PC-9 (cell line): Measurements from ENCODE around the gene SLC9A3. TPM values are rescaled to one million over a fixed set of nuclear protein-coding genes. Genes with fewer than 3 reads are reported as not detected.

Experiments
- BruUV-seq: library from RNA; stranded (reverse); fragments of 400-500 nt; replicated peaks from 2 replicates; lab custom pipeline; 2021; lab: Mats Ljungman, UMichigan
- CTCF ChIA-PET: fragments of 300-600 bp; sonication (Branson Sonifier 250); formaldehyde crosslinking; loops from one replicate; lab custom pipeline; 2022; ENCODE audit warnings: antibody characterized with exemption; lab: Charles Lee
- POLR2A ChIA-PET: fragments of 300-600 bp; sonication (Branson Sonifier 250); formaldehyde crosslinking; loops from one replicate; lab custom pipeline; 2022; ENCODE audit warnings: antibody characterized with exemption; ENCODE audit not compliant: unreplicated experiment; lab: Charles Lee
- DNase-seq, 2 experiments: peaks; one replicate each; pipeline versions ENCODE4 v3.0.0 to v3.0.0-alpha.2; 2015 to 2022; ENCODE audit warnings: mixed read lengths in 1 of 2
- H2AFZ ChIP-seq: fragments of 200-600 bp; sonication (generic); 2 replicates; pipeline ENCODE4 v1.8.1; 2017; ENCODE audit warnings: antibody characterized with exemption
- H3F3A ChIP-seq: fragments of 200-600 bp; sonication (generic); 2 replicates; pipeline ENCODE4 v1.8.1; 2017; ENCODE audit warnings: antibody characterized with exemption, mild to moderate bottlenecking, low read depth; ENCODE audit not compliant: insufficient read depth
- H3K27ac ChIP-seq: fragments of 200-600 bp; sonication (generic); 2 replicates; pipeline ENCODE4 v1.6.1; 2016; ENCODE audit warnings: mixed run types
- H3K27me3 ChIP-seq: fragments of 200-600 bp; sonication (generic); 2 replicates; pipeline ENCODE4 v1.6.1; 2016; ENCODE audit warnings: low read depth, mixed run types; ENCODE audit not compliant: insufficient read depth
- H3K36me3 ChIP-seq: fragments of 200-600 bp; sonication (generic); 2 replicates; pipeline ENCODE4 v1.6.1; 2016; ENCODE audit warnings: low read depth, mixed run types
- H3K4me1 ChIP-seq: fragments of 200-600 bp; sonication (generic); replicated peaks from 2 replicates; pipeline ENCODE4 v1.6.1; 2016; ENCODE audit warnings: mixed run types; ENCODE audit not compliant: insufficient read depth
- H3K4me2 ChIP-seq: fragments of 200-600 bp; sonication (generic); 2 replicates; pipeline ENCODE4 v1.6.1; 2017; ENCODE audit warnings: mixed run types
- H3K4me3 ChIP-seq: fragments of 200-600 bp; sonication (generic); 2 replicates; pipeline ENCODE4 v1.6.1; 2016; ENCODE audit warnings: mixed run types
- H3K79me2 ChIP-seq: fragments of 200-600 bp; sonication (generic); 2 replicates; pipeline ENCODE4 v1.6.1; 2017; ENCODE audit warnings: low read depth, mixed run types
- H3K9me2 ChIP-seq: fragments of 200-600 bp; sonication (generic); 2 replicates; pipeline ENCODE4 v1.8.1; 2017; ENCODE audit warnings: mild to moderate bottlenecking; ENCODE audit not compliant: insufficient read depth
- H3K9me3 ChIP-seq: fragments of 200-600 bp; sonication (generic); 2 replicates; pipeline ENCODE4 v1.8.1; 2016; ENCODE audit warnings: low read depth; ENCODE audit not compliant: insufficient read depth
- H4K20me1 ChIP-seq: fragments of 200-600 bp; sonication (generic); 2 replicates; pipeline ENCODE4 v1.8.1; 2017; ENCODE audit not compliant: insufficient read depth
- EZH2 ChIP-seq: fragments of 200-600 bp; sonication (generic); IDR thresholded peaks from 2 replicates; pipeline ENCODE4 v1.8.0; 2017; ENCODE audit warnings: antibody characterized with exemption, low read depth
- intact Hi-C: fragments of 100-400 bp; cut with micrococcal nuclease; formaldehyde crosslinking; loops from one replicate; pipeline ENCODE4 v1.10.0; 2022; ENCODE audit not compliant: unreplicated experiment
- total RNA-seq: library from RNA; stranded (reverse); gene quantifications from 2 replicates; pipeline ENCODE4 v1.2.3, GENCODE V29; 2021
- TF ChIP-seq, protein P1 (sequence below): fragments of 200-600 bp; sonication (generic); conservative IDR thresholded peaks from 2 replicates; pipeline ENCODE4 v1.6.1; 2017; ENCODE audit warnings: mixed run types, antibody characterized with exemption, mild to moderate bottlenecking, moderate library complexity

The SLC9A3 gene
- total RNA-seq, 1 experiment from 2014 or later = 5.6 TPM

DNA sequence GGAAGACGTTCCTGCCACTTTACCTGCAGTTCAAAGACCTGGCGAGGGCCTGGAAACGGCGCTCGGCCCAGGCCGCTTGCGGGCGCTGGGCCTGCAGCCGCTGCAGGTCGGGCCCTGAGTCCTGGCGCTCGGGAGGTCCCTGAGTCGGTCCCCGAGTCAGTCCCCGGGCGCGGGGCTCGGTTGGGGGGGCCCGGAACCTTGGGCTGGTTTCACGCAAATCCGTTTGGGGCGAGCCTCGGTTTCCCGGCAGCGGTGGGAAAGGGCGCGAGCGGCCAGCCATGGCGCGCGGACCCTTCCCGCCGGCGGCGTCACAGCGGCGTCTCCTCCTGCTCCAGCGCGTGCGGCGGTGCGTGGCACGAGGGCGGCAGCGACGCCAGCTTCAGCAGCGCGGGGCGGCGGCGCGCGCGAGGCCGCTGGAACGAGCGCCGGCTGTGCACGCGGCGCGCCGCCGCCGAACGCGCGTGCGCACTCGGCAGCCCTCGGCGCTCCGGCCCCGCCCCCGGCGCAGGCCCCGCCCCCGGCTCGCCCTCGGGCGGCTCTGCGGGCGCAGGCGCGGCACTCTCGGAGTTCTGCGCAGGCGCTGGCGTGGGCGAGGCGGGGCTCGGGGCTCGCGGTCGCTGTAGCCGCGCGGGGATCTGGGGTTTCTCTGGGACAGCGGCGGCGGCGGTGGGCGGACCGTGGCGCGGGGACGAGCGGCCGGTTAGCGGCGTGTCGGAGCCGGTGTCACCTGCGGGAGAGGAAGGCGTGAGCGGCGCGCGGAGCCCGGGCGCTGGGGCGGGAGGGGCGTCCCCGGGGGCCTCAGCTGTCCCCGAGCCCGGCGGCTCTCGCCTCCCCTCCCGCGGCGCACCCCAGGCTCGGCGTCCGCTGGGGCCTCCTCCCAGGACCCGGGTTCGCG, 51.3 kb downstream of the SLC9A3 start:
- CTCF ChIA-PET = interaction anchor here (0.7 kb wide), 1 partner anchor 26 kb away, joined by 4 read pairs; no protein-coding TSS in a partner anchor
- TSS peak; percentile 64 for BruUV-seq
- intact Hi-C loops = loop anchor here (2.0 to 5.0 kb wide), 2 partner anchors 140 to 199 kb away; partner anchors contain the start of gene CEP72

DNA sequence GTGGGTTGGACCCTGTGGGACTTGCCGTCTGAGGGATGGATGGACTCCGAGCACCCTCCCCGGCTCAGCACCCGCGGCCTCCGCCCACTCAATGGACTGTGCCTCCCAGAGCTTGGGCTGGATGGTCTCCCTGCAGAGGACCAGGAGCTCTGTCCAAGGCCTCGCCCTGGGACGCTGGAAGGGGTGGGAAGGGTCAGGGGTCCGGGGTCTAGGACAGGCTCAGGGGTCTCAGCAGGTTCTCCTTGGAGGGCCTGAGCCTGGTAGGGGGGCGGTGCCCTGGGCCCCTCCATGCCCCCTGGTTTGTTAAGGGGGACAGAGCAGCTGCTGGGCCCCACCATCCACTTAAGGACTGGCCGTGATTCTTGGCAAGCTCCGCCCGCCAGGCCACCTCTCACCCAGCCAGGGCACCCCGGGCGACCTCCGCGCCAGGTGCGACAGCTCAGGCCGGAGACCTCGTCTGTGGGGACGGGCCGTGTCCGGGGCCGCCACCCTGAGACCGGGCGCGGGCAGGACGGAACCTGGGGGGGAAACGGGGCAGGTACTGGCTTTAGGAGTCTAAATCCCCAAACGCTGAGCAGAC, 52.1 kb downstream of the SLC9A3 start:
- Histone ChIP-seq H3K9me3 (no peaks in the 10 kb centered on the region), H3K27ac (peak overlapping the region; percentile 59), H3K27me3 (no peaks in the 10 kb centered on the region), H3K9me2 (no peaks in the 10 kb centered on the region), H3K79me2 (peaks cover 23% of the 10 kb centered on the region), H3K36me3 (no peaks in the 10 kb centered on the region), H3F3A (peaks cover 6% of the 10 kb centered on the region), H3K4me2 (peak overlapping the region; percentile 90), H3K4me1 (peaks cover 19% of the 10 kb centered on the region), H2AFZ (peak overlapping the region; percentile 100), H3K4me3 (peak overlapping the region; percentile 67), H4K20me1 (peaks cover 25% of the 10 kb centered on the region)
- DNase-seq = peak in 1 of 2 experiments; percentile 67
- intact Hi-C loops = loop anchor here (2.0 to 5.0 kb wide), 2 partner anchors 141 to 200 kb away; partner anchors contain the start of gene CEP72
- TF ChIP-seq, protein P1, sequence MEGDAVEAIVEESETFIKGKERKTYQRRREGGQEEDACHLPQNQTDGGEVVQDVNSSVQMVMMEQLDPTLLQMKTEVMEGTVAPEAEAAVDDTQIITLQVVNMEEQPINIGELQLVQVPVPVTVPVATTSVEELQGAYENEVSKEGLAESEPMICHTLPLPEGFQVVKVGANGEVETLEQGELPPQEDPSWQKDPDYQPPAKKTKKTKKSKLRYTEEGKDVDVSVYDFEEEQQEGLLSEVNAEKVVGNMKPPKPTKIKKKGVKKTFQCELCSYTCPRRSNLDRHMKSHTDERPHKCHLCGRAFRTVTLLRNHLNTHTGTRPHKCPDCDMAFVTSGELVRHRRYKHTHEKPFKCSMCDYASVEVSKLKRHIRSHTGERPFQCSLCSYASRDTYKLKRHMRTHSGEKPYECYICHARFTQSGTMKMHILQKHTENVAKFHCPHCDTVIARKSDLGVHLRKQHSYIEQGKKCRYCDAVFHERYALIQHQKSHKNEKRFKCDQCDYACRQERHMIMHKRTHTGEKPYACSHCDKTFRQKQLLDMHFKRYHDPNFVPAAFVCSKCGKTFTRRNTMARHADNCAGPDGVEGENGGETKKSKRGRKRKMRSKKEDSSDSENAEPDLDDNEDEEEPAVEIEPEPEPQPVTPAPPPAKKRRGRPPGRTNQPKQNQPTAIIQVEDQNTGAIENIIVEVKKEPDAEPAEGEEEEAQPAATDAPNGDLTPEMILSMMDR = no peak
- TF ChIP-seq EZH2 = no peak
- ChIA-PET CTCF (interaction anchor here (0.6 to 0.7 kb wide), 3 partner anchors 25 to 695 kb away, joined by 4 to 12 read pairs (median 10); no protein-coding TSS in a partner anchor), POLR2A (interaction anchor here (0.6 to 0.8 kb wide), 3 partner anchors 26 to 201 kb away, joined by 3 to 8 read pairs (median 3); no protein-coding TSS in a partner anchor)
- no TSS peak for BruUV-seq

More for the DNA sequence above, 51.3 kb downstream of the SLC9A3 start:
- peak overlapping the region; percentile 67 for H3K4me3 ChIP-seq
- H2AFZ ChIP-seq = peak overlapping the region; percentile 100
- peak overlapping the region; percentile 59 for H3K27ac ChIP-seq
- H3K27me3 ChIP-seq = no peaks in the 10 kb centered on the region
- H3F3A ChIP-seq = peaks cover 6% of the 10 kb centered on the region
- peak; percentile 65 to 99 for DNase-seq
- H3K36me3 ChIP-seq = no peaks in the 10 kb centered on the region
- POLR2A ChIA-PET = no interaction called here
- peak overlapping the region; percentile 90 for H3K4me2 ChIP-seq
- H4K20me1 ChIP-seq = peaks cover 25% of the 10 kb centered on the region
- peaks cover 19% of the 10 kb centered on the region for H3K4me1 ChIP-seq
- no peaks in the 10 kb centered on the region for H3K9me3 ChIP-seq
- H3K9me2 ChIP-seq = no peaks in the 10 kb centered on the region
- TF ChIP-seq, protein P1 = no peak
- no peak for TF ChIP-seq EZH2
- H3K79me2 ChIP-seq = peaks cover 23% of the 10 kb centered on the region

DNA sequence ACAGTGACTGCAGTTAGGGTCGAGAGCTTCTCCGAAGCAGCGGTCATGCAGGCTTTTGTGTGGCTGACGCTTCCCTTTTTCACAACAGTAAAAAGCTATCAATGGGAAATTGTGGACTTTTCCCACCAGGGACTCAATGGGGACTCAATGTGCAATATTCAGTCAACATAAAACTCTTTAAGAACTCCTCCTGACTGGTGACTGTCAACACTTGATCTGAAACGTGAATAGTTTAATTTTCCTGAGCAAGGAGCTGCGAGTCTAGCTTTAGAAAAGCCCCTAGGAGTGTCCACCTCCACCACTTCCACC, 52.5 kb downstream of the SLC9A3 start:
- no peaks in the 10 kb centered on the region for H3K9me2 ChIP-seq
- no peak overlapping the region for H2AFZ ChIP-seq
- no peak for DNase-seq
- peaks cover 19% of the 10 kb centered on the region for H3K4me1 ChIP-seq
- no peaks in the 10 kb centered on the region for H3K27me3 ChIP-seq
- peaks cover 6% of the 10 kb centered on the region for H3F3A ChIP-seq
- POLR2A ChIA-PET = interaction anchor here (0.6 to 0.8 kb wide), 3 partner anchors 25 to 201 kb away, joined by 3 to 8 read pairs (median 3); no protein-coding TSS in a partner anchor
- H3K4me3 ChIP-seq = peak overlapping the region; percentile 67
- H3K9me3 ChIP-seq = no peaks in the 10 kb centered on the region
- no peak for TF ChIP-seq EZH2
- TF ChIP-seq, protein P1 = no peak
- CTCF ChIA-PET = interaction anchor here (0.6 to 0.7 kb wide), 3 partner anchors 25 to 695 kb away, joined by 4 to 12 read pairs (median 10); no protein-coding TSS in a partner anchor
- intact Hi-C loops = loop anchor here (2.0 to 5.0 kb wide), 2 partner anchors 141 to 201 kb away; partner anchors contain the start of gene CEP72
- no peak overlapping the region for H3K27ac ChIP-seq
- peaks cover 23% of the 10 kb centered on the region for H3K79me2 ChIP-seq
- no TSS peak for BruUV-seq
- H3K36me3 ChIP-seq = no peaks in the 10 kb centered on the region
- peak overlapping the region; percentile 90 for H3K4me2 ChIP-seq
- H4K20me1 ChIP-seq = peaks cover 21% of the 10 kb centered on the region
